Measurements from ENCODE around the gene TRPC4AP.

- TF ChIP-seq, protein P1, sequence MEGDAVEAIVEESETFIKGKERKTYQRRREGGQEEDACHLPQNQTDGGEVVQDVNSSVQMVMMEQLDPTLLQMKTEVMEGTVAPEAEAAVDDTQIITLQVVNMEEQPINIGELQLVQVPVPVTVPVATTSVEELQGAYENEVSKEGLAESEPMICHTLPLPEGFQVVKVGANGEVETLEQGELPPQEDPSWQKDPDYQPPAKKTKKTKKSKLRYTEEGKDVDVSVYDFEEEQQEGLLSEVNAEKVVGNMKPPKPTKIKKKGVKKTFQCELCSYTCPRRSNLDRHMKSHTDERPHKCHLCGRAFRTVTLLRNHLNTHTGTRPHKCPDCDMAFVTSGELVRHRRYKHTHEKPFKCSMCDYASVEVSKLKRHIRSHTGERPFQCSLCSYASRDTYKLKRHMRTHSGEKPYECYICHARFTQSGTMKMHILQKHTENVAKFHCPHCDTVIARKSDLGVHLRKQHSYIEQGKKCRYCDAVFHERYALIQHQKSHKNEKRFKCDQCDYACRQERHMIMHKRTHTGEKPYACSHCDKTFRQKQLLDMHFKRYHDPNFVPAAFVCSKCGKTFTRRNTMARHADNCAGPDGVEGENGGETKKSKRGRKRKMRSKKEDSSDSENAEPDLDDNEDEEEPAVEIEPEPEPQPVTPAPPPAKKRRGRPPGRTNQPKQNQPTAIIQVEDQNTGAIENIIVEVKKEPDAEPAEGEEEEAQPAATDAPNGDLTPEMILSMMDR (IDR thresholded peaks at IDR 0.05 in 4 of 5, conservative IDR thresholded peaks at IDR 0.05 in 1 of 5): no peak
- TF ChIP-seq POLR2A (IDR thresholded peaks at IDR 0.05): no peak
These were observed 769 bp upstream of the TRPC4AP start for GRCh38 chr20:35093267-35093884.

Data from gastrocnemius medialis (tissue), 4 donors.